Lung (tissue), 12 donors: Measurements from ENCODE around the gene FOXRED2. TPM values are rescaled to one million over a fixed set of nuclear protein-coding genes. Genes with fewer than 3 reads are reported as not detected.

ENCODE experiments used
- ATAC-seq: fragments of 200-7000 bp; cut with Tn5 transposase; one replicate; pipeline ENCODE4 v1.9.1; 2020; ENCODE audit warnings: moderate number of reproducible peaks; ENCODE audit not compliant: insufficient read depth, low FRiP score
- DNase-seq, 3 donors: peaks; one replicate each; pipeline ENCODE4 v3.0.0-alpha.2; 2013 to 2017
- H3K27ac ChIP-seq, 2 donors: one replicate each; pipeline ENCODE4 v1.5.1; 2013; ENCODE audit warnings: mild to moderate bottlenecking in 2 of 2, moderate library complexity in 2 of 2, control low read depth in 1 of 2, inconsistent platforms in 1 of 2, low read depth in 1 of 2, low read length in 1 of 2
- H3K27me3 ChIP-seq, 3 donors: one replicate each; pipeline ENCODE4 v1.5.1; 2013; ENCODE audit warnings: low read length in 2 of 3; ENCODE audit not compliant: control insufficient read depth in 3 of 3, insufficient read depth in 3 of 3
- H3K36me3 ChIP-seq, 4 donors: one replicate each; pipeline ENCODE4 v1.5.1; 2013; ENCODE audit warnings: low read length in 4 of 4, mild to moderate bottlenecking in 1 of 4, moderate library complexity in 1 of 4; ENCODE audit not compliant: control insufficient read depth in 4 of 4, insufficient read depth in 4 of 4
- H3K4me1 ChIP-seq, 5 donors: one replicate each; pipeline ENCODE4 v1.5.1; 2013; ENCODE audit warnings: low read length in 5 of 5, mild to moderate bottlenecking in 2 of 5, moderate library complexity in 1 of 5; ENCODE audit not compliant: control insufficient read depth in 5 of 5, insufficient read depth in 5 of 5
- H3K4me3 ChIP-seq: one replicate; pipeline ENCODE4 v1.5.1; 2013; ENCODE audit warnings: mild to moderate bottlenecking, control low read depth, moderate library complexity
- H3K9ac ChIP-seq, 2 donors: one replicate each; pipeline ENCODE4 v1.5.1; 2013; ENCODE audit warnings: low read length in 2 of 2, control low read depth in 1 of 2; ENCODE audit not compliant: insufficient read depth in 1 of 2
- H3K9me3 ChIP-seq, 4 donors: one replicate each; pipeline ENCODE4 v1.5.1; 2013; ENCODE audit warnings: low read length in 3 of 4, mild to moderate bottlenecking in 1 of 4, moderate library complexity in 1 of 4; ENCODE audit not compliant: control insufficient read depth in 4 of 4, insufficient read depth in 3 of 4
- WGBS, 2 donors: extraction: QIAGEN DNeasy Blood & Tissue Kit; methylation state at CpG; one replicate each; pipeline ENCODE4 v1.1.7; 2013; 5-methylcytosine and 5-hydroxymethylcytosine counted together
- polyA plus RNA-seq, 2 donors: library from polyadenylated mRNA; stranded (reverse); fragments of 200-250 nt; gene quantifications; one replicate each; pipeline ENCODE4 v1.2.1, GENCODE V29; 2013
- total RNA-seq, 2 donors: library from RNA; depleted of rRNA in 1 of 2; stranded (reverse); fragments of >200 nt in 1 of 2; gene quantifications; one replicate each; pipeline ENCODE4 v1.2.1, GENCODE V29; 2014 to 2021
- TF ChIP-seq, protein P1 (sequence below): IDR thresholded peaks from 2 replicates; pipeline ENCODE4 v1.5.1; 2012; ENCODE audit warnings: mild to moderate bottlenecking; ENCODE audit errors: control extremely low read depth, extremely low read depth
- donor health status: control.
- donor health status: control.
- donor health status: Bipolar disorder and iron deficiency.
- donor health status: healthy.
- donor health status: DM: yes; HTN: yes; CAD: no.

Gene FOXRED2
- total and polyA plus RNA-seq, 4 donors, result 3.9 to 18.0 (median 7.8) TPM

DNA sequence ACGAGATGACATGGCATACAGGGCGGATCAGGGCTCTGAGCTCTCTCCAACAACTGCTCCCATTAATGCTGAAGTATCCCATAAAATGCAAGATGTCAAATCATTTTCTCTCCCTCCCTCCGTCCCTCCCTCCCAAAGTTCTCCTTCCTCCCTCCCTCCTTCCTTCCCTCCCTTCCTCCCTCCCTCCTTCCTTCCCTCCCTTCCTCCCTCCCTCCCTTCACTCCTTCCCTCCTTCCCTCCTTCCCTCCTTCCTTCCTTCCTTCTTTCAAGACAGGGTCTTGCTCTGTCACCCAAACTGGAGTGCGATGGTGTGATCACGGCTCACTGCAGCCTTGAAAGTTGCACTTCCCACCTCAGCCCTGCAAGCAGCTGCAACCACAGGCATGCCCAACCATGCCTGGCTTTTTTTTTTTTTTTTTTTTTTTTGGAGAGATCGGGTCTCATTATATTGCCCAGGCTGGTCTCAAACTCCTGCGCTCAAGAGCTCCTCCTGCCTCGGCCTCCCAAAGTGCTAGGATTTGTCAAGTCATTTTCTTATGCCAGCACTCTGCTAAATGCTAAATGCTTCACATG, 63.6 kb downstream of the FOXRED2 start:
- H3K27me3 ChIP-seq, result no peaks in the 10 kb centered on the region
- 64 to 75% methylated on average over 8 of the region's 8 CpGs for WGBS, 2 donors
- H3K4me1 ChIP-seq, result peaks cover 0 to 5% (median 0%) of the 10 kb centered on the region in 5 donors
- no peak overlapping the region for H3K9ac ChIP-seq
- H3K36me3 ChIP-seq, result no peaks in the 10 kb centered on the region
- DNase-seq (no peak), ATAC-seq (no peak)
- no peak overlapping the region for H3K4me3 ChIP-seq
- no peak overlapping the region for H3K27ac ChIP-seq
- TF ChIP-seq, protein P1, sequence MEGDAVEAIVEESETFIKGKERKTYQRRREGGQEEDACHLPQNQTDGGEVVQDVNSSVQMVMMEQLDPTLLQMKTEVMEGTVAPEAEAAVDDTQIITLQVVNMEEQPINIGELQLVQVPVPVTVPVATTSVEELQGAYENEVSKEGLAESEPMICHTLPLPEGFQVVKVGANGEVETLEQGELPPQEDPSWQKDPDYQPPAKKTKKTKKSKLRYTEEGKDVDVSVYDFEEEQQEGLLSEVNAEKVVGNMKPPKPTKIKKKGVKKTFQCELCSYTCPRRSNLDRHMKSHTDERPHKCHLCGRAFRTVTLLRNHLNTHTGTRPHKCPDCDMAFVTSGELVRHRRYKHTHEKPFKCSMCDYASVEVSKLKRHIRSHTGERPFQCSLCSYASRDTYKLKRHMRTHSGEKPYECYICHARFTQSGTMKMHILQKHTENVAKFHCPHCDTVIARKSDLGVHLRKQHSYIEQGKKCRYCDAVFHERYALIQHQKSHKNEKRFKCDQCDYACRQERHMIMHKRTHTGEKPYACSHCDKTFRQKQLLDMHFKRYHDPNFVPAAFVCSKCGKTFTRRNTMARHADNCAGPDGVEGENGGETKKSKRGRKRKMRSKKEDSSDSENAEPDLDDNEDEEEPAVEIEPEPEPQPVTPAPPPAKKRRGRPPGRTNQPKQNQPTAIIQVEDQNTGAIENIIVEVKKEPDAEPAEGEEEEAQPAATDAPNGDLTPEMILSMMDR, result no peak
- no peaks in the 10 kb centered on the region for H3K9me3 ChIP-seq

DNA sequence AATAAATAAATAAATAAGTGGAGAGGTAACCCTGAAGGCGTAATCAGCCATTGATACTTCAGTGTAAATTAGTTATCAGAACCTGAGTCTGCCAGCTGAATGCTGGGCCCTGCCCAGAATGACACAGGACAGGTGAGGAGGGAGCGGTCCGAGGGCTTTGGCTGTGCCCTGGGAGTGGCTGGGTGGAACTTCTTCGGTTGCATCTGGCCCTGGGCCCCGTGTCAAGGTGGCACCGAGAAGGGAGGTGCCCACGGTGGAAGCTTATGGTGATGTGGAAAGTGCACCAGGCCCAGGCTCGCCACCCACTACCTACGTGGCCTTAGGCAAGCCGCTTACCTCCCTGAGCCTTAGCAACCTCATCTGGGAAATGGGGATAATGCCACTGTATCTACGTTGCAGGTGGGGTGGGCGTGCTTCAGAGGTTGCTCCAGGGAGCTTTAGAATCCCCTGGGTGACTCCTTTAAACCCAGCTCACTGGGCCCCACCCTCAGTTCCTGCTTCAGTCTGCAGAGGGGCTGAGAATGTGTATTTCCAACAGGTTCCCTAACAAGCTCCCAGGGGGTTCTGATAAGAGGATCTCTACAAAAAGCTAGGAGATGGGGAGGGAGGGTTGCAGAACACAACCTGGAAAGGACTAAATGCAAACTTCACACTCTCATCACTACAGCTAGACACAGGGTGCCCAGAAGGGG, 64.2 kb downstream of the FOXRED2 start:
- no peaks in the 10 kb centered on the region for H3K9me3 ChIP-seq
- peak overlapping the region in 1 of 2 donors; percentile 45 for H3K27ac ChIP-seq
- ATAC-seq (no peak), DNase-seq (no peak)
- no peak overlapping the region for H3K9ac ChIP-seq
- TF ChIP-seq, protein P1, result no peak
- H3K4me1 ChIP-seq, result peaks cover 0 to 5% (median 0%) of the 10 kb centered on the region in 5 donors
- no peaks in the 10 kb centered on the region for H3K27me3 ChIP-seq
- 92 to 95% methylated on average over 12 of the region's 12 CpGs for WGBS, 2 donors
- H3K36me3 ChIP-seq, result no peaks in the 10 kb centered on the region
- no peak overlapping the region for H3K4me3 ChIP-seq

DNA sequence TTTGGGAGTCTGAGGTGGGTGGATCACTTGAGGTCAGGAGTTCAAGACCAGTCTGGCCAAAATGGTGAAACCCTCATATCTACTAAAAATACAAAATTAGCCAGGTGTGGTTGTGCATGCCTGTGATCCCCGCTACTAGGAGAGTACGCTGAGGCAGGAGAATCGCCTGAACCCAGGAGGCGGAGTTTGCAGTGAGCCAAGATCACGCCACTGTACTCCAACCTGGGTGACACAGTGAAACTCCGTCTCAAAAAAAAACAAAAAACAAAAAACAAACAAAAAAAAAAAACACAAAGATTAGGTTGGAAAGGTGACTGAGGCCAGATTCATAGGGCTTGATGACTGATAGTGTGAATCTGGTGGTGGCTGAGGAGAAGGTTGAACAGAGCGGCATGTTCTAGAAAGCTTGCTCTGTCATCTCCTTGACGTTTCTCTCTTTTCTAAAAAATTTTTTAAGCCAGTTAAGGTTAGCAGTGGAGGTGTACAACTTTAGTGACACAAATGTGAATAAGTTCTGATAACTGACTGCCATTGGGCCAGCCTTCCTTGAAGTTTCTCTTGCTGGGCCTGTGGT, 66.3 kb downstream of the FOXRED2 start:
- TF ChIP-seq, protein P1, result no peak
- peak overlapping the region in 1 of 2 donors; percentile 42 for H3K27ac ChIP-seq
- WGBS, 2 donors, result 90 to 94% methylated on average over 8 of the region's 8 CpGs
- peaks cover 0 to 13% (median 2%) of the 10 kb centered on the region in 5 donors for H3K4me1 ChIP-seq
- DNase-seq, result no peak
- H3K36me3 ChIP-seq, result no peaks in the 10 kb centered on the region
- no peak overlapping the region for H3K4me3 ChIP-seq
- H3K9ac ChIP-seq, result no peak overlapping the region
- no peaks in the 10 kb centered on the region for H3K9me3 ChIP-seq
- no peaks in the 10 kb centered on the region for H3K27me3 ChIP-seq
- no peak for ATAC-seq
